ENCODE results near the gene AMIGO2.

AMIGO2 gene

GRCh38 chr12:47091009-47091408 is 11.2 kb upstream of the AMIGO2 start:
- DNase-seq (ENCODE audit: low read depth, low spot score), result no peak
- no peak overlapping the region for H3K4me3 ChIP-seq (ENCODE audit: low read depth, low read length)
- no peak for TF ChIP-seq CTCF (IDR thresholded peaks at IDR 0.05; ENCODE audit: low read depth, low read length)
- in situ Hi-C loops (cut with HindIII; ENCODE audit: low sequenced_read_pairs), result no loop called here

DNA sequence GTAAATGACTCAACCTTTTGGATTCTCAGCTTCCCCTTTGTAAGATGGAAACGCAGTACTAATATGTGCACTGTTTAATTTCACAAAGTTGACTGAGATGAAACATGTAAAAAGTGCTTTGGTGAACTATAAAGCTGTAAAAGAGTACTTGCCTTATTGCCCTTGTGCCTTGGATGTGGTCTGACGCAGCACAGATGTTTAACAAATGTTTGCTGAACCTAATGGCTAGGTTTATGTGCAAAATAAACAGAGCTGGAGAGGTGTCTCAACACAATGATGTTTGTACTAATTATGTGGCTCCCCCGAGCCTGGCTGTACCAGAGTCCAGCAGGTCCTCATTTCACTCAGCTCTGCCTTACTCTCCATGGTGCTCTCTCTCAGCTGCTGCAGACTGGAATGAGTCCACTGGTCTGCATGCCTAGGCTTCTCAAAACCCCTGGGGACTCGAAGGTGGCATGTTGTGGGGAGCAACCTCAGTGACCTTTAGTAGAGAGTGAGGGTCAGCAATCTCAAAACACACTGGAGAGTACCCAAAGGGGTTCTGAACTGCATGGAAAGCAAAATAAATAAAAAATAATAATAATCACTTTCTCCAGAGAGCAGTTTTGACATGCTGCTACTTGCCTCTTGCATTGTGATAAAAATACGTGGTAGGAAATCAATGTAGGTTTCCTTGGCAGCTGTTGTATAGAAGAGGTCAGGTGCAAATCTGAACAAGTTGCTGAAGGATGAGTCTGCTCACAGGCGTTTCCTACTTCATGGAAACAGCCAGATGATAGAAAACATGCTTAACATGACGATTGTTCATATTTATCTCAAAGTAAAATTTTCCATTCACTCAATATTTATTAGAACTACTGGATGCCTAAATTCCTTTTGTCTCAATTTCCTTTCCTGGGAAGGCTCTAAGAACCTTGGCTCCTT is 8.5 kb upstream of the AMIGO2 start:
- in situ Hi-C loops (cut with HindIII; ENCODE audit: low sequenced_read_pairs), result no loop called here
- DNase-seq (ENCODE audit: low read depth, low spot score), result no peak
- TF ChIP-seq CTCF (IDR thresholded peaks at IDR 0.05; ENCODE audit: low read depth, low read length), result no peak
- H3K4me3 ChIP-seq (ENCODE audit: low read depth, low read length), result no peak overlapping the region

- no peak overlapping the region for H3K4me3 ChIP-seq (ENCODE audit: low read depth, low read length)
- in situ Hi-C loops (cut with HindIII; ENCODE audit: low sequenced_read_pairs), result no loop called here
- DNase-seq (ENCODE audit: low read depth, low spot score), result no peak
- TF ChIP-seq CTCF (IDR thresholded peaks at IDR 0.05; ENCODE audit: low read depth, low read length), result no peak
Measured at GRCh38 chr12:47087088-47087688, 7.4 kb upstream of the AMIGO2 start.

DNA sequence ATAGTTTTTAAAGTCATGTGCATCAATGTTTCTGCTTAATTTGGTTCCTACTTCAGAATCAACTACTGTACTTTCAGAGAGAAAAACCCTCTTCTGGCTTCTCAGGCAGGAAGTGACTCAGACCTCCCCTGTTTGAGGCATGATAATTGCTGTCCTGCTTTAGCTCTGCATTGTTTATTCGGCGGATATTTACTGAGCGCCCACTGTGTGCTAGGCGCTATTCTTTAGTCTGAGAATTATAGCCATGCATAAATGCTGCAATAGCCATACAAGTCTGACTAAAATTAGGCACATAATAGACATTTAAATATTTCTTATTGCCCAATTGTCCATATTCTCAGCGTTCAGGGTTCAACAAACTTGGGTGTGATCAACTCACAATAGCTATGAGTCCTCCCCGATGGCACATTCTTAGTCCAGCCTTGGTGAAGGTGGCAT is 6.1 kb upstream of the AMIGO2 start:
- no peak for TF ChIP-seq CTCF (IDR thresholded peaks at IDR 0.05; ENCODE audit: low read depth, low read length)
- no peak overlapping the region for H3K4me3 ChIP-seq (ENCODE audit: low read depth, low read length)
- in situ Hi-C loops (cut with HindIII; ENCODE audit: low sequenced_read_pairs), result no loop called here
- peak; percentile 80 for DNase-seq (ENCODE audit: low read depth, low spot score)

- H3K4me3 ChIP-seq (ENCODE audit: low read depth, low read length), result no peak overlapping the region
- no peak for TF ChIP-seq CTCF (IDR thresholded peaks at IDR 0.05; ENCODE audit: low read depth, low read length)
- no peak for DNase-seq (ENCODE audit: low read depth, low spot score)
- in situ Hi-C loops (cut with HindIII; ENCODE audit: low sequenced_read_pairs), result no loop called here
Measured at GRCh38 chr12:47084172-47084571, 4.4 kb upstream of the AMIGO2 start.

GRCh38 chr12:47082796-47083621 is 3.2 kb upstream of the AMIGO2 start:
- H3K4me3 ChIP-seq (ENCODE audit: low read depth, low read length), result no peak overlapping the region
- no peak for TF ChIP-seq CTCF (IDR thresholded peaks at IDR 0.05; ENCODE audit: low read depth, low read length)
- in situ Hi-C loops (cut with HindIII; ENCODE audit: low sequenced_read_pairs), result no loop called here
- peak; percentile 91 for DNase-seq (ENCODE audit: low read depth, low spot score)

Data from astrocyte of the spinal cord (primary cell).